Measurements from ENCODE around the gene B3GAT2. TPM values are rescaled to one million over a fixed set of nuclear protein-coding genes. Genes with fewer than 3 reads are reported as not detected.

B3GAT2 gene
- total and polyA plus RNA-seq, 4 donors: 0.06 to 0.65 (median 0.07) TPM

DNA sequence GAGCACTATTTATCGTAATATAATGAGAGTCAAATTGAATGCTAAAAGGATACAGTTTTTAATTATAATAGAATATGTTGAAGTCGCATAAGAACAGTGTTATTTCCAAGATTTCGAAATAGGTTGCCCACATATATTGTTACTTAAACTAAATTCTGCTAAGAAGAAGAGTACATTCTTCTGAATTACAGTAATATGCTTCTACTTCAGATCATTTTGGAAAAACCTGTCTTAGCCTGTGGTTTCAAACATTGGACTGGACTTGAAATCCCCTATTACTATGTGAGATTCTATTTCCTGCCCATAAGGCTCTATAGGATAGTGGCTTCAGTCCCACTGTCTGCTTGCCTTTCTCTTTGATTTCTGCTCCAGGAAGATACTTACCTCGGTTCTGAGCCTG, 137.2 kb downstream of the B3GAT2 start:
- no peak for TF ChIP-seq CTCF (IDR thresholded peaks at IDR 0.05; ENCODE audit: control extremely low read depth, extremely low read depth)
- Histone ChIP-seq H3K9me3 (ENCODE audit: control insufficient read depth in 4 of 4, insufficient read depth in 3 of 4, low read length in 3 of 4) (no peaks in the 10 kb centered on the region), H3K9ac (ENCODE audit: insufficient read depth in 1 of 2, low read length in 2 of 2) (no peak overlapping the region), H3K36me3 (ENCODE audit: control insufficient read depth in 4 of 4, insufficient read depth in 4 of 4, low read length in 4 of 4) (no peaks in the 10 kb centered on the region), H3K4me3 (no peak overlapping the region), H3K27me3 (ENCODE audit: control insufficient read depth in 3 of 3, insufficient read depth in 3 of 3, low read length in 2 of 3) (no peaks in the 10 kb centered on the region), H3K4me1 (ENCODE audit: control insufficient read depth in 5 of 5, insufficient read depth in 5 of 5, low read length in 5 of 5) (peaks cover 0 to 6% (median 0%) of the 10 kb centered on the region in 5 donors), H3K27ac (ENCODE audit: low read depth in 1 of 2, low read length in 1 of 2) (no peak overlapping the region)
- DNase-seq (no peak), ATAC-seq (ENCODE audit: insufficient read depth, low FRiP score) (no peak)
- WGBS, 2 donors: 96% methylated on average over 4 of the region's 4 CpGs

DNA sequence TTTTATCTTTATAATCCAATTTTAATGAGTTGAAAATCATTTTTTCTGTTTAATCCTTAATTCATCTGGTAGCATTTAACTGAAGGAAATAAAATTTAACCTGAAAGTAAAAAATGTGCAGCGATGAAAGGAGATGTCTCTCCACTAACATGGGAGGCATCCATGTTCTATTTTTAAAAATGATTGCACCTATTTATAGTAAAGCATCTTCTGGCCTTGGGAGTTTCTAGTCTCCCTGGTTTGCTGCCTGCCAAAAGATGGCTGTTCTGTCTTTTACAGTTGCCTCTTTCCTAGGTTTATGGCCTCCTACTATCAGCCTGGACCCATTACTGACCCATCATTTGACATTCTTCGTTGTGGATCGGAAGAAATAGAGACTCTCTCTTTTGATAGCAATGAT, 143.0 kb downstream of the B3GAT2 start:
- Histone ChIP-seq H3K9me3 (ENCODE audit: control insufficient read depth in 4 of 4, insufficient read depth in 3 of 4, low read length in 3 of 4) (no peaks in the 10 kb centered on the region), H3K27me3 (ENCODE audit: control insufficient read depth in 3 of 3, insufficient read depth in 3 of 3, low read length in 2 of 3) (no peaks in the 10 kb centered on the region), H3K9ac (ENCODE audit: insufficient read depth in 1 of 2, low read length in 2 of 2) (no peak overlapping the region), H3K4me3 (no peak overlapping the region), H3K36me3 (ENCODE audit: control insufficient read depth in 4 of 4, insufficient read depth in 4 of 4, low read length in 4 of 4) (peaks cover 0 to 3% (median 0%) of the 10 kb centered on the region in 4 donors), H3K4me1 (ENCODE audit: control insufficient read depth in 5 of 5, insufficient read depth in 5 of 5, low read length in 5 of 5) (peaks cover 0 to 6% (median 0%) of the 10 kb centered on the region in 5 donors), H3K27ac (ENCODE audit: low read depth in 1 of 2, low read length in 1 of 2) (no peak overlapping the region)
- no peak for ATAC-seq (ENCODE audit: insufficient read depth, low FRiP score)
- DNase-seq: no peak
- TF ChIP-seq CTCF (IDR thresholded peaks at IDR 0.05; ENCODE audit: control extremely low read depth, extremely low read depth): no peak
- WGBS, 2 donors: 64 to 87% methylated on average over 3 of the region's 3 CpGs

GRCh38 chr6:70811788-70812187, 145.1 kb downstream of the B3GAT2 start:
- Histone ChIP-seq H3K36me3 (ENCODE audit: control insufficient read depth in 4 of 4, insufficient read depth in 4 of 4, low read length in 4 of 4) (peaks cover 0 to 3% (median 0%) of the 10 kb centered on the region in 4 donors), H3K27ac (ENCODE audit: low read depth in 1 of 2, low read length in 1 of 2) (no peak overlapping the region), H3K9me3 (ENCODE audit: control insufficient read depth in 4 of 4, insufficient read depth in 3 of 4, low read length in 3 of 4) (no peaks in the 10 kb centered on the region), H3K4me3 (no peak overlapping the region), H3K4me1 (ENCODE audit: control insufficient read depth in 5 of 5, insufficient read depth in 5 of 5, low read length in 5 of 5) (peaks cover 0 to 6% (median 0%) of the 10 kb centered on the region in 5 donors), H3K9ac (ENCODE audit: insufficient read depth in 1 of 2, low read length in 2 of 2) (no peak overlapping the region), H3K27me3 (ENCODE audit: control insufficient read depth in 3 of 3, insufficient read depth in 3 of 3, low read length in 2 of 3) (no peaks in the 10 kb centered on the region)
- ATAC-seq (ENCODE audit: insufficient read depth, low FRiP score): no peak
- DNase-seq: no peak
- TF ChIP-seq CTCF (IDR thresholded peaks at IDR 0.05; ENCODE audit: control extremely low read depth, extremely low read depth): no peak
- WGBS, 2 donors: 91% methylated on average over 6 of the region's 6 CpGs

Data from lung (tissue), 12 donors.